Immature natural killer cell (primary cell): ENCODE results near the gene IFT20. TPM values are rescaled to one million over a fixed set of nuclear protein-coding genes. Genes with fewer than 3 reads are reported as not detected.

Source experiments
- DNase-seq, 3 donors: peaks; one replicate each; pipeline ENCODE4 v3.0.0; 2022; ENCODE audit warnings: mixed read lengths in 1 of 3
- H3K27ac Mint-ChIP-seq, 6 donors: one replicate each; pipeline ENCODE4 v1.8.0; 2020; ENCODE audit warnings: mixed read lengths in 6 of 6, mild to moderate bottlenecking in 5 of 6, inconsistent platforms in 4 of 6, moderate library complexity in 3 of 6
- H3K27me3 Mint-ChIP-seq, 3 donors: one replicate each; pipeline ENCODE4 v1.8.0; 2020 to 2021; ENCODE audit warnings: low read depth in 3 of 3, mild to moderate bottlenecking in 3 of 3, mixed read lengths in 3 of 3, moderate library complexity in 3 of 3, inconsistent platforms in 1 of 3
- H3K36me3 Mint-ChIP-seq, 3 donors: one replicate each; pipeline ENCODE4 v1.8.0; 2020; ENCODE audit warnings: mixed read lengths in 3 of 3, inconsistent platforms in 2 of 3, mild to moderate bottlenecking in 2 of 3
- H3K4me1 Mint-ChIP-seq, 2 donors: one replicate each; pipeline ENCODE4 v1.8.0; 2020; ENCODE audit warnings: inconsistent platforms in 2 of 2, mild to moderate bottlenecking in 2 of 2, mixed read lengths in 2 of 2, moderate library complexity in 1 of 2
- H3K4me3 Mint-ChIP-seq, 5 donors: one replicate each; pipeline ENCODE4 v1.8.0; 2020; ENCODE audit warnings: mild to moderate bottlenecking in 5 of 5, mixed read lengths in 5 of 5, inconsistent platforms in 3 of 5, moderate library complexity in 3 of 5
- H3K9me3 Mint-ChIP-seq, 6 donors: one replicate each; pipeline ENCODE4 v1.8.0; 2020; ENCODE audit warnings: mild to moderate bottlenecking in 6 of 6, mixed read lengths in 6 of 6, inconsistent platforms in 4 of 6, moderate library complexity in 3 of 6
- polyA plus RNA-seq, 3 donors: library from polyadenylated mRNA; unstranded; fragments of 300-500 nt; fragmentation: Illumina TruSeq; gene quantifications; one replicate each; pipeline ENCODE4 v1.2.3, GENCODE V29; 2021

Gene IFT20
- polyA plus RNA-seq, 3 donors from 2014 or later: 51.1 to 70.4 (median 53.0) TPM

DNA sequence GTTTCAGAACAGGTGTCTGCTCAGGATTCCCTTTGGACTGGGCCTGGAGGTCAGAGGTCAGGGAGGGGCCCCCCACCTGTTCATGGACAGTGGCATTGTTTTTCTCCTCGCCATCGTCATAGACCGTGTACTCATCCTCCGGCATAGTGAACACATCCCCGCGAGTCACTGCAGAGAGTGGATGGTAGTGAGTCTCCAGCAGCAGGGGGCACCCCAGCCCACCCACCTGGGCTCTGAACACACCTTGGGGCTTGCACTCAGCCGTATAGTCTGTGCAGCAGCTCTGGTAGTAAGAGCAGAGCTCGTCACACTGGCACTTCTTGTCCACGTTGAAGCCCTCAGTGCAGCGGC lies 34.4 kb upstream of the IFT20 start:
- no peak for DNase-seq
- peak overlapping the region in 2 of 5 donors; percentile 89 to 94 for H3K4me3 Mint-ChIP-seq

DNA sequence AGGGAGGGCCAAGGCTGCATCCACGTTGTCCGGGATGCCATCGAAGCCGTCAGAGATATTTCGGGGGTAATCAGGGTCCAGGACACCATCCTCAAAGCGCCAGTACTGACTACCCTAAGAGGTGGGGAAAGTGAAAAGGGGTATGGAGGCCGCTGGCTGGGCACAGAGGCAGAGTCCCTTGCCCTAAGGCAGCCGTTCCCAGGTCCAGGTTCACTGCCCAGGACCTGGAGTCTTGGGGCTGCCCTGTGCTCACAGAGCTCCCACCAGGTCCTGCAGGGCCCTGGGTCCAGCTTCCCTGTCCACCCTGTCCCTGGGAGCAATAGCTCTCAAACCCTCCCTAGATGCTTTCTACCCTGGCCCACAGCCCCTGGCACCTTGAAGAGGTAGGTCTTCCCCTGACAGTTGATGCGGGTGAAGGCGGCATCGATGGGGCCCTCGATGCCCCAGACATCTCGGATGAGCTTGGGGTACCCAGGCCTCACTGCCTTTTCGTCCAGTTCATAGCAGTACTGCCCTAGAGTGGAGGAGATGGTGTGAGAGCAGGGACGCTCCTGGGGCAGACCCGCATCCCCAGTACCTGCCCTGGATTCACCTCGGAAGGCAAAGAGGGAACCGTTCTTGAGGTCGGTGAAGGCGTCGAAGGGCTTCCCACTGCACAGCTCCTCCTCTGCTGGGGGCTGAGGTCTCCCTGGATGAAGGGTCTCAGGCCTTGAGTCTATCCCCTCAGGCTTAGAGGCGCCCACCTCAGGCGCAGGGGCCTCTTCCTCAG lies 33.8 kb upstream of the IFT20 start:
- H3K4me3 Mint-ChIP-seq: no peak overlapping the region

More for the DNA sequence above, 34.4 kb upstream of the IFT20 start:
- H3K36me3 Mint-ChIP-seq: no peaks in the 10 kb centered on the region
- H3K4me1 Mint-ChIP-seq: peaks cover 18 to 19% of the 10 kb centered on the region in 2 donors
- no peaks in the 10 kb centered on the region for H3K9me3 Mint-ChIP-seq
- H3K27me3 Mint-ChIP-seq: peaks cover 0 to 5% (median 0%) of the 10 kb centered on the region in 3 donors
- H3K27ac Mint-ChIP-seq: peak overlapping the region in 3 of 6 donors; percentile 87 to 97 (median 95)

DNA sequence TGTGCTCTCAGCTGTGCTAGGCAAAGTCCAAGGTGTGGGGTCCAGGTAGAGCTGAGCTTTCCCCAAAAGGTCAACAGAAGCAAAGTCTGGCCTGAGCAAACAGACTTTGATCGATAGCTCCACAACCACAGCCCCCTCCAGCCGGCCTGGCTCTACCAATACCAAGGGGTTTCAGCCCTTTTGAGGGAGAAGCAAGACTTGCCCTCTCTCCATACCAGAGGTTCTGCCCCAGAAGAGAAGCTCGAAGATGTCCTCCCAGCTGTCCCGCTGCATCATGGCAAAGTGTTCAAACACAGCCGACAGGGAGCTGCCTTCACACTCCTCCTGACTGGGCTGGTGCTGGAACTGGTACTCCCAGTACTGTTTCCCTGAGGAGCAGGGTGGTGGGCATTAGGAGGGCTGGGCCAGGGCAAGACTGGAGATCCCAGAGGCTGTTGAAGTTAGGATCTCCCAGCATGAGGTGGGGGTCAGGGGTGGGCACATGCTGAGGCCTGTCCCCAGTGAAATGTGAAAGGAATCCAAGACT lies 33.1 kb upstream of the IFT20 start:
- DNase-seq: no peak
- Mint-ChIP-seq H3K9me3 (no peaks in the 10 kb centered on the region), H3K4me1 (peaks cover 14 to 15% of the 10 kb centered on the region in 2 donors), H3K36me3 (peaks cover 0 to 3% (median 0%) of the 10 kb centered on the region in 3 donors), H3K27ac (no peak overlapping the region), H3K4me3 (no peak overlapping the region), H3K27me3 (peaks cover 0 to 5% (median 0%) of the 10 kb centered on the region in 3 donors)

More for the DNA sequence above, 33.8 kb upstream of the IFT20 start:
- H3K36me3 Mint-ChIP-seq: no peaks in the 10 kb centered on the region
- no peaks in the 10 kb centered on the region for H3K9me3 Mint-ChIP-seq
- peaks cover 0 to 5% (median 0%) of the 10 kb centered on the region in 3 donors for H3K27me3 Mint-ChIP-seq
- H3K4me1 Mint-ChIP-seq: peaks cover 18 to 19% of the 10 kb centered on the region in 2 donors
- no peak for DNase-seq
- peak overlapping the region in 1 of 6 donors; percentile 61 for H3K27ac Mint-ChIP-seq

- Mint-ChIP-seq H3K27ac (no peak overlapping the region), H3K4me1 (peaks cover 8 to 9% of the 10 kb centered on the region in 2 donors), H3K4me3 (no peak overlapping the region), H3K27me3 (peaks cover 0 to 5% (median 0%) of the 10 kb centered on the region in 3 donors), H3K36me3 (peaks cover 0 to 7% (median 0%) of the 10 kb centered on the region in 3 donors), H3K9me3 (no peaks in the 10 kb centered on the region)
- DNase-seq: no peak
Observed at GRCh38 chr17:28367641-28368305, 32.5 kb upstream of the IFT20 start.

DNA sequence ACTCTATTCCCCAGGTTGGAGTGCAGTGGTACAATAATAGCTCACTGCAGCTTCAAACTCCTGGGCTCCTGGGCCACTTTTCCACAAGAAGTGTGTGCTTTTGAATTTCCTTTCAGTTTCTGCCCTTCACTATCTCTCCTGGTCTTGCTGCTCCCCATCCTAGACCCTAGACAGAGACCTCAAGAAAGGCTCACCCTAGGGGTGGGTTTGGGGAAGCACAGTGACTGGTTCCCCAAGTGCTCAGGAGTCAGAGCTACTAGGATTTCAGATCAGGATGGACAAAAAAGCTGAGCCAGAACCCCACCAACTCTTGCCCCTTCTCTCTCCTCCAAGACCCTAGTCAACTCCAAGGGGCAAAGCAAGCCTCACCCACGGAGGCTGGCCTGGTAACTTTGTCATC lies 31.3 kb upstream of the IFT20 start:
- H3K4me1 Mint-ChIP-seq: peaks cover 3 to 5% of the 10 kb centered on the region in 2 donors
- H3K36me3 Mint-ChIP-seq: peaks cover 0 to 8% (median 4%) of the 10 kb centered on the region in 3 donors
- no peaks in the 10 kb centered on the region for H3K9me3 Mint-ChIP-seq
- no peak for DNase-seq
- H3K4me3 Mint-ChIP-seq: no peak overlapping the region
- peaks cover 0 to 5% (median 0%) of the 10 kb centered on the region in 3 donors for H3K27me3 Mint-ChIP-seq
- peak overlapping the region in 2 of 6 donors; percentile 4 to 23 for H3K27ac Mint-ChIP-seq

DNA sequence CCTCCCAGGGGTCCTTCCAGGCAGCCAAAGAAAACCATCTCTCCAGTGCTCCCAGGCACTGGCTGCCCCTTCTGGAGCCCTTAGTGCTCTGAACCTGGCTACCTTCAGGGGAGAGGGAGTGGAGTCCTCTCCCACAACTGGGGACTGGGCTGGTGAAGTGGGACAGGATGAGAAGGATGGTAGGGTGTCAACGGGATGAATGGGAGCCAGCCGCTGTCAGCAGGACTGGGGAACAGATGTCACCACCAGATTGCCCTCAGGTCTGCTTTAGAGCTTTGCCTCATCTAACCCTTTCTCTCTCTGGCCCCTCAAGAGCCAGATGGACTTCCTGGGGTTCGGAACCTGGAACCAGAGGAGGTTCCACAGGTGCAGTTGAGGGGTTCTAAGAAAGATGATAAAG lies 30.2 kb upstream of the IFT20 start:
- no peak overlapping the region for H3K27ac Mint-ChIP-seq
- H3K9me3 Mint-ChIP-seq: no peaks in the 10 kb centered on the region
- DNase-seq: no peak

DNA sequence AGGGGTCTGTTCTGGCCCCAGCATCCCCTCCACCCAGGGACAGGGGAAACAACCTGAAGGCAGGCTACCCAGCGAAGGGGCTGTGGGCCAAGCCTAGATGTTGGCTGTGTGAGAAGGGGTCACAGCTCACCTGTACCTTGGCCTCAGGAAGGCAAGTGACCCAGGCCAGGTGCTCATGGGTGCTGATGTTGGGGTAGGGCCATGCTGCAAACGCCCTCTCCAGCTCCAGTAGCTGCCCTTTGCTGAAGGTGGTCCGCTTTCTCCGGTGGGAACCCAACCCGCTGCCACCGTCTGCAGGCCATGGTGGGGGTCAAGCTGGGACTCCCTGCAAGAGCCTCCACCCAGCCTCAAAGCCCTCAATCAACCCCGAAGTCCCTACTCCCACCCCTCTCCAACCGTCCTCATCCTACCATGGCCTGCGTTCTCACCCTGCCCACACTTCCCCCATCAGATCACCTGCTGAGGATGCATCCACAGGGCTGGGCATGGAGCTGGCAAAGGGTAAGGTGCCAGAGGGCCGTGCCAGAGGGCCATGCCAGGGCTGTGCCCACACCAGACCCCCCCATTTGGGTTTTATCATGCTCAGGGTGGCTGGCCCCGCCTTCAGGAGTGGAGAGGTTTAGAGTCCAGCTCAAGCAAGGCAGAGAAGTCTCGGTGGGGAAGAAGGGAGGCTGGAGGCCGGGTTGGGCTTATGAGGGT lies 29.5 kb upstream of the IFT20 start, which contains the start of gene SEBOX:
TSS of gene SEBOX (minus strand) at position 535 of the 699 bp plus-strand sequence. CDS start at position 487, 48 bp downstream.
- DNase-seq: no peak
- H3K27ac Mint-ChIP-seq: no peak within 1 kb of the TSS
- H3K4me1 Mint-ChIP-seq: no peaks in the 10 kb centered on the region
- peaks cover 0 to 18% (median 8%) of the 10 kb centered on the region in 3 donors for H3K36me3 Mint-ChIP-seq
- H3K27me3 Mint-ChIP-seq: peaks cover 0 to 5% (median 0%) of the 10 kb centered on the region in 3 donors
- H3K9me3 Mint-ChIP-seq: no peaks in the 10 kb centered on the region
- H3K4me3 Mint-ChIP-seq: no peak within 1 kb of the TSS

More for the DNA sequence above, 30.2 kb upstream of the IFT20 start:
- Mint-ChIP-seq H3K4me1 (no peaks in the 10 kb centered on the region), H3K36me3 (peaks cover 0 to 15% (median 4%) of the 10 kb centered on the region in 3 donors), H3K4me3 (no peak overlapping the region), H3K27me3 (peaks cover 0 to 5% (median 0%) of the 10 kb centered on the region in 3 donors)

DNA sequence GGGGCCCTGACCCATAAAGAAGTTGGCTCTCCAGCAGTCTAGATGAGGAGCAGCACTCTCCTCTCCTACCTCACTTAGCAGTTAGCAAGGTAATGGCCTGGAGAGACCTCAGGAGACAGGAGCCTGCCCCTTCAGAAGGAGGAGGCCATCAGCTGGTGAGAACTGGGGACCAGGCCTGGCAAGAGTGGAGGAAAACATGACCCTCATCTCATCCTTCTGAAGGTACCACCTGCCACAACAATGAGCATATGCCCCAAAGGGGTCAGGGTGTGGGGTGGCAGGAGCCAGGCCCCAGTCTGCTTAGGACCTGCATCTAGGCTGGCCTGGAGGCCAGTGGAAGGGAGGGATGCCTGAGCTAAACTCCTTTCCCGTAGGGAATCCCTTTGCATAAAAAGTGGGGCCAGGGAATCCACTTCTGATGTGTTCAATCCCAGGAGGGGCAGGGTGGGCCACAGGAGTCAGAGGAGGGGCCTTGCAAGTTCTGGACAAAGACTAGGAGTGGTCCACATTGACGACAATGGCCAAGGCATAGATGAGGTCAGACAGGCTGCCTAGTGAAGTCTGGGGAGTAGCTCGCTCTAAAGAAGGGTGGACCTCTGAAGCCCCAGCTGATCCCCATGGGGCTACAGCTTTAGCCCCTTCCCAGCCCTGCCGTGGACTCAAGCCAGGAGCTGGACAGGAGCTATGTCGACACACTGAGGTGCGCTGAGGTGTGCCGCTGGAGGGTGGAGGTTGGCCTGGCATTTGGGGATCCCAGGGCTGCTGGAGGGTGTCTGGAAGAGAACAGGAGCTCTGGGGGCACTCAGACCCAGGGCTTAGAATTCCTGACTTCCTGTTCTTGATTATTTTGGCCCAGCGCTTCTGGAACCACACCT lies 28.7 kb upstream of the IFT20 start:
- peaks cover 0 to 22% (median 8%) of the 10 kb centered on the region in 3 donors for H3K36me3 Mint-ChIP-seq
- DNase-seq: no peak
- H3K4me3 Mint-ChIP-seq: no peak overlapping the region
- peaks cover 0 to 3% of the 10 kb centered on the region in 2 donors for H3K4me1 Mint-ChIP-seq
- H3K9me3 Mint-ChIP-seq: no peaks in the 10 kb centered on the region
- H3K27ac Mint-ChIP-seq: no peak overlapping the region
- peaks cover 0 to 3% (median 0%) of the 10 kb centered on the region in 3 donors for H3K27me3 Mint-ChIP-seq

DNA sequence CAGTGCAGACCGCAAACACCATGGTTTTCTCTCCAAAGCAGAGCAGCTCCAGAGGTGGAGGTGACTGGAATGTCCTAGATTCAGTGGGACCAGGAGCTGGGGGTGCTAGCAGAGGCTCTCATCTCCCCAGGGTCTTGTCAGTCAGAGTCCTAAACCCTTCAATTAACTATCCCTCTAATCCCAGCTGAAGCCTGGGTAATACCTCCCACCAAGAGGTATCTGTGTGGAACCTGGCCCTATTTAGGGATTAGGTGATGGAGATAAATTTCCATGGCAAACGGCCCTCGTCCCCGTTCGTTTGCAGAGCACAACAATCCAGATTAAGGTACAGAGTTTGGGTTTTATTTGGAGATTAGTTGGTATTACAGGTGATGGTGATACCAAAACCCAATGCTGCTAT lies 27.9 kb upstream of the IFT20 start:
- H3K4me3 Mint-ChIP-seq: no peak overlapping the region
- no peaks in the 10 kb centered on the region for H3K9me3 Mint-ChIP-seq
- H3K27me3 Mint-ChIP-seq: peaks cover 0 to 3% (median 0%) of the 10 kb centered on the region in 3 donors
- peaks cover 6% of the 10 kb centered on the region in 2 donors for H3K4me1 Mint-ChIP-seq
- H3K36me3 Mint-ChIP-seq: peaks cover 0 to 22% (median 8%) of the 10 kb centered on the region in 3 donors
- no peak overlapping the region for H3K27ac Mint-ChIP-seq
- no peak for DNase-seq

- Mint-ChIP-seq H3K27ac (peak overlapping the region; percentile 88 to 95 (median 95)), H3K9me3 (no peaks in the 10 kb centered on the region), H3K4me1 (peaks cover 25 to 34% of the 10 kb centered on the region in 2 donors), H3K36me3 (peaks cover 2 to 26% (median 8%) of the 10 kb centered on the region in 3 donors), H3K4me3 (peak overlapping the region; percentile 92 to 95 (median 94)), H3K27me3 (peaks cover 0 to 7% (median 5%) of the 10 kb centered on the region in 3 donors)
- no peak for DNase-seq
Observed at GRCh38 chr17:28357901-28358197, 22.6 kb upstream of the IFT20 start.

DNA sequence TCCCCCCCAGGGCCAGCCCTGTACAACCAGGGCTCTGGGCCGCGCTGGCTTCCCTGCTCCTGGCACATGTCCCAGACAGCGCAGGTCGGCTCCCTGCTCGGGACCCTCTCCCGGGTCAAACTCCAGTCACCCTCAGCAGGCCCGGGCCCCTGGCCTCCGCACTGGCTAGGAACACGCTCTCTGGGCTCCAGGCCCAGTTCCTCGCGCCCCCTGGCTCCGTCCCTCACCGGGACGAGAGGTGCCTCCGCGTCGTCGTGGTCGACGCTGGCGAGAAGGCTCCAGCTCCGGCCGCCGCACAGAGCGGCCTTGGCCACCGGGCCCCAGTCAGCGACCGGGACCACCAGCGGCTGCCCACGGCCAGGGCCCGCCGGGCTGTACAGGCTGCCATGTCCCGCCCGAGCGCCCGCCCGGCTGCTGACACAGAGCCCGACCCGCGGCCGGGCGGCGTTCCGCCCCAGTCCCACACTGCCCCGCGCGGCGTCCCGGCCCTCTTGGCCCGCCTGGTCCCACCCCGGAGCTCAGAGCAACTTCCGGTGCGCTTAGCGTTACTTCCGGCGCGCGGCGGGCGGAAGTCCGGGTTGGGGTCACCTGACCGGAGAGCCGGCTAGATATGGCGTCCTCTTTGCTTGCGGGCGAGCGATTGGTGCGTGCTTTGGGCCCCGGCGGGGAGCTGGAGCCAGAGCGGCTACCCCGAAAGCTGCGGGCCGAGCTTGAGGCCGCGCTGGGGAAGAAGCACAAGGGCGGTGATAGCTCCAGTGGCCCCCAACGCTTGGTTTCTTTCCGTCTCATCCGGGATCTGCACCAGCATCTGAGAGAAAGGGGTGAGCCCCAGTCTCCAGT lies 22.0 kb upstream of the IFT20 start, which contains the start of gene POLDIP2:
TSS of gene POLDIP2 (minus strand) at position 467 of the 840 bp plus-strand sequence. CDS start at position 388, 79 bp downstream.
- DNase-seq: peak; percentile 95 to 96 (median 95)
- Mint-ChIP-seq H3K9me3 (no peaks in the 10 kb centered on the region), H3K4me3 (peak within 1 kb of the TSS; percentile 92 to 95 (median 94)), H3K27me3 (peaks cover 0 to 7% (median 5%) of the 10 kb centered on the region in 3 donors), H3K27ac (peak within 1 kb of the TSS; percentile 88 to 95 (median 95)), H3K4me1 (peaks cover 25 to 34% of the 10 kb centered on the region in 2 donors), H3K36me3 (peaks cover 3 to 24% (median 8%) of the 10 kb centered on the region in 3 donors)

- peaks cover 11 to 51% (median 19%) of the 10 kb centered on the region in 3 donors for H3K36me3 Mint-ChIP-seq
- no peaks in the 10 kb centered on the region for H3K9me3 Mint-ChIP-seq
- no peak overlapping the region for H3K27ac Mint-ChIP-seq
- DNase-seq: no peak
- H3K4me1 Mint-ChIP-seq: peaks cover 0 to 5% of the 10 kb centered on the region in 2 donors
- H3K27me3 Mint-ChIP-seq: peaks cover 0 to 3% (median 0%) of the 10 kb centered on the region in 3 donors
- H3K4me3 Mint-ChIP-seq: no peak overlapping the region
Observed at GRCh38 chr17:28350271-28350670, 15.0 kb upstream of the IFT20 start.
